Epithelial cell of proximal tubule (primary cell): ENCODE data around the gene RNF144A. TPM values are rescaled to one million over a fixed set of nuclear protein-coding genes. Genes with fewer than 3 reads are reported as not detected.

Experiments
- DNase-seq: peaks from one replicate; pipeline ENCODE4 v3.0.0-alpha.2; 2011; ENCODE audit warnings: low read depth
- H3K4me3 ChIP-seq: 2 replicates; pipeline ENCODE4 v1.5.1; 2011; ENCODE audit warnings: low read depth, mild to moderate bottlenecking, low read length
- CTCF ChIP-seq: conservative IDR thresholded peaks from 2 replicates; pipeline ENCODE4 v1.5.1; 2012; ENCODE audit warnings: low read depth, mild to moderate bottlenecking, low read length
- total RNA-seq: library from RNA; depleted of rRNA; stranded (reverse); fragments of >200 nt; gene quantifications from 2 replicates; pipeline ENCODE4 v1.2.3, GENCODE V29; 2015

The RNF144A gene
- total RNA-seq, 1 donor from 2014 or later = 17.4 TPM

- no peak for TF ChIP-seq CTCF
- no peak overlapping the region for H3K4me3 ChIP-seq
- DNase-seq = peak; percentile 25
These were observed 58.8 kb downstream of the RNF144A start for GRCh38 chr2:6975988-6976387.

GRCh38 chr2:6977113-6977741, 60.0 kb downstream of the RNF144A start:
- DNase-seq = no peak
- TF ChIP-seq CTCF = no peak
- no peak overlapping the region for H3K4me3 ChIP-seq

GRCh38 chr2:6977786-6978185, 60.6 kb downstream of the RNF144A start:
- no peak for TF ChIP-seq CTCF
- DNase-seq = no peak
- H3K4me3 ChIP-seq = no peak overlapping the region

GRCh38 chr2:6978991-6979390, 61.8 kb downstream of the RNF144A start:
- TF ChIP-seq CTCF = no peak
- DNase-seq = no peak
- no peak overlapping the region for H3K4me3 ChIP-seq

GRCh38 chr2:6982449-6982848, 65.2 kb downstream of the RNF144A start:
- H3K4me3 ChIP-seq = no peak overlapping the region
- DNase-seq = no peak
- no peak for TF ChIP-seq CTCF

GRCh38 chr2:6982934-6983589, 65.8 kb downstream of the RNF144A start:
- DNase-seq = no peak
- TF ChIP-seq CTCF = no peak
- H3K4me3 ChIP-seq = no peak overlapping the region
